RWPE2 (cell line): Measurements from ENCODE around the gene PRKACB.

Experiments
- ATAC-seq: fragments of 200-7000 bp; cut with Tn5 transposase; 3 replicates; pipeline ENCODE4 v1.9.1; 2021; ENCODE audit warnings: low read depth
- DNase-seq: peaks from one replicate; pipeline ENCODE4 v3.0.0-alpha.2; 2020; ENCODE audit warnings: low spot score
- H3K27ac ChIP-seq: fragments of 450-650 bp; 2 replicates; pipeline ENCODE4 v1.5.1; 2017; ENCODE audit warnings: mild to moderate bottlenecking; ENCODE audit not compliant: poor library complexity, severe bottlenecking
- H3K27me3 ChIP-seq: fragments of 250-450 bp; sonication (Bioruptor Pico); 2 replicates; pipeline ENCODE4 v1.5.1; 2021; ENCODE audit warnings: mild to moderate bottlenecking, moderate library complexity; ENCODE audit not compliant: insufficient read depth, poor library complexity, severe bottlenecking
- H3K36me3 ChIP-seq: fragments of 250-450 bp; sonication (Bioruptor Pico); 2 replicates; pipeline ENCODE4 v1.5.1; 2020; ENCODE audit warnings: low read depth, mild to moderate bottlenecking, moderate library complexity
- H3K4me1 ChIP-seq: fragments of 250-450 bp; sonication (Bioruptor Pico); 2 replicates; pipeline ENCODE4 v1.5.1; 2021; ENCODE audit warnings: mild to moderate bottlenecking, moderate library complexity; ENCODE audit not compliant: insufficient read depth, poor library complexity, severe bottlenecking
- H3K4me3 ChIP-seq: fragments of 250-450 bp; sonication (Bioruptor Pico); 2 replicates; pipeline ENCODE4 v1.5.1; 2021; ENCODE audit warnings: mild to moderate bottlenecking, moderate library complexity; ENCODE audit not compliant: severe bottlenecking
- H3K9me3 ChIP-seq: fragments of 250-450 bp; sonication (Bioruptor Pico); 2 replicates; pipeline ENCODE4 v1.5.1; 2021; ENCODE audit warnings: mild to moderate bottlenecking, moderate library complexity; ENCODE audit not compliant: severe bottlenecking
- CTCF ChIP-seq: fragments of 450-650 bp; IDR thresholded peaks from one replicate; pipeline ENCODE4 v1.5.1; 2017; ENCODE audit warnings: mild to moderate bottlenecking, moderate library complexity; ENCODE audit not compliant: poor library complexity, severe bottlenecking

Gene PRKACB

GRCh38 chr1:84202126-84202525 lies 58.1 kb downstream of the PRKACB start:
- Histone ChIP-seq H3K27me3 (no peaks in the 10 kb centered on the region), H3K9me3 (no peaks in the 10 kb centered on the region), H3K27ac (no peak overlapping the region), H3K4me3 (no peak overlapping the region), H3K4me1 (no peaks in the 10 kb centered on the region), H3K36me3 (peaks cover 5% of the 10 kb centered on the region; the same call in 1 of the 2 replicates)
- DNase-seq (no peak), ATAC-seq (no peak)
- no peak for TF ChIP-seq CTCF

GRCh38 chr1:84206375-84206774 lies 62.3 kb downstream of the PRKACB start:
- H3K36me3 ChIP-seq: peaks cover 5% of the 10 kb centered on the region; the same call in 1 of the 2 replicates
- no peak overlapping the region for H3K4me3 ChIP-seq
- H3K9me3 ChIP-seq: no peaks in the 10 kb centered on the region
- DNase-seq: no peak
- H3K27me3 ChIP-seq: no peaks in the 10 kb centered on the region
- H3K4me1 ChIP-seq: no peaks in the 10 kb centered on the region
- no peak for ATAC-seq
- no peak overlapping the region for H3K27ac ChIP-seq
- TF ChIP-seq CTCF: no peak

GRCh38 chr1:84208935-84209334 lies 64.9 kb downstream of the PRKACB start:
- H3K27ac ChIP-seq: no peak overlapping the region
- H3K9me3 ChIP-seq: no peaks in the 10 kb centered on the region
- H3K36me3 ChIP-seq: 0 out of 2 replicates have a peak, but pooled peaks cover 5% of the 10 kb centered on the region
- H3K4me3 ChIP-seq: no peak overlapping the region
- ATAC-seq: no peak
- TF ChIP-seq CTCF: no peak
- no peaks in the 10 kb centered on the region for H3K27me3 ChIP-seq
- no peak for DNase-seq
- no peaks in the 10 kb centered on the region for H3K4me1 ChIP-seq

- Histone ChIP-seq H3K36me3 (no peaks in the 10 kb centered on the region), H3K27ac (no peak overlapping the region), H3K27me3 (no peaks in the 10 kb centered on the region), H3K9me3 (no peaks in the 10 kb centered on the region), H3K4me3 (no peak overlapping the region), H3K4me1 (no peaks in the 10 kb centered on the region)
- TF ChIP-seq CTCF: no peak
- ATAC-seq (no peak), DNase-seq (no peak)
Observed at GRCh38 chr1:84214115-84214956, 70.3 kb downstream of the PRKACB start.

GRCh38 chr1:84217239-84217638 lies 73.2 kb downstream of the PRKACB start:
- no peak overlapping the region for H3K27ac ChIP-seq
- no peak for TF ChIP-seq CTCF
- H3K9me3 ChIP-seq: no peaks in the 10 kb centered on the region
- H3K4me3 ChIP-seq: no peak overlapping the region
- no peaks in the 10 kb centered on the region for H3K27me3 ChIP-seq
- H3K36me3 ChIP-seq: no peaks in the 10 kb centered on the region
- ATAC-seq: no peak
- no peaks in the 10 kb centered on the region for H3K4me1 ChIP-seq
- DNase-seq: no peak
